ENCODE results near the gene AGAP1.

The AGAP1 gene

DNA sequence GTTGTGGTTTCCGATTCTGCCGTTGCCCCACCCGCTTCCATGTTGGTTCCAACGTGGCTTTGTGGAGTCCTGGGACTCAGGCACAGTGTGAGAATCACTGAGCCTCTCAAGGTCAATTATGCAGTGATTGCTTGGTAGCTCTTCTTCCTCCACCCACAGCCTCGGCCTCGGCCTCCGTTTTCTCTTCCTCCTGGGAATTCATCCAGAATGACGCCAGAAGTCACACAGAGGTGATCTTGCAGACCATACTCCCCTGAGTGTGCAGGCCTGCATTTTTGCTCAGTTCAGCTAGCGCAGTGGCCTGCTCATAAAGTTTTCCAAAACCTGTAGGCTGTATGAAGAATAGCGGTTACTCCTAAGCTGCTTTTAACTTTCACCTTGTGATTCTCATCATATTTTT lies 401.0 kb downstream of the AGAP1 start:
- TF ChIP-seq, protein P1, sequence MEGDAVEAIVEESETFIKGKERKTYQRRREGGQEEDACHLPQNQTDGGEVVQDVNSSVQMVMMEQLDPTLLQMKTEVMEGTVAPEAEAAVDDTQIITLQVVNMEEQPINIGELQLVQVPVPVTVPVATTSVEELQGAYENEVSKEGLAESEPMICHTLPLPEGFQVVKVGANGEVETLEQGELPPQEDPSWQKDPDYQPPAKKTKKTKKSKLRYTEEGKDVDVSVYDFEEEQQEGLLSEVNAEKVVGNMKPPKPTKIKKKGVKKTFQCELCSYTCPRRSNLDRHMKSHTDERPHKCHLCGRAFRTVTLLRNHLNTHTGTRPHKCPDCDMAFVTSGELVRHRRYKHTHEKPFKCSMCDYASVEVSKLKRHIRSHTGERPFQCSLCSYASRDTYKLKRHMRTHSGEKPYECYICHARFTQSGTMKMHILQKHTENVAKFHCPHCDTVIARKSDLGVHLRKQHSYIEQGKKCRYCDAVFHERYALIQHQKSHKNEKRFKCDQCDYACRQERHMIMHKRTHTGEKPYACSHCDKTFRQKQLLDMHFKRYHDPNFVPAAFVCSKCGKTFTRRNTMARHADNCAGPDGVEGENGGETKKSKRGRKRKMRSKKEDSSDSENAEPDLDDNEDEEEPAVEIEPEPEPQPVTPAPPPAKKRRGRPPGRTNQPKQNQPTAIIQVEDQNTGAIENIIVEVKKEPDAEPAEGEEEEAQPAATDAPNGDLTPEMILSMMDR (conservative IDR thresholded peaks at IDR 0.05) = no peak
- H3K27ac ChIP-seq = no peak overlapping the region

DNA sequence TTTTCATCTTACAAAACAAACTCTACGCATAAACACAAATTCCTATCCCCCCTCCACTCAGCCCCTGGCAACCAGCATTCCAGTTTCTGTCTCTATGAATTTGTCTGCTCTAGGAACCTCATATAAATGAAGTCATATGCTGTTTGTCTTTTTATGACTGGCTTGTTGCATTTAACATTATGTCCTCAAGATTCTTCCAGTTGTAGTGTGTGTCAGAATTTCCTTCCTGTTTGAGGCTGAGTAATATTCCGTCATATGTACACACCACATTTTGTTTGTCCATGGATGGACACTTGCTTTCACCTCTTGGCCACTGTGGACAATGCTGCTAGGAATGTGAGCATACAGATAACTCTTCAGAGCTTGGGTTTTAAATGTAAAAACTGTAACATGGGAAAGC lies 402.2 kb downstream of the AGAP1 start:
- H3K27ac ChIP-seq = no peak overlapping the region
- TF ChIP-seq, protein P1 (conservative IDR thresholded peaks at IDR 0.05) = no peak

DNA sequence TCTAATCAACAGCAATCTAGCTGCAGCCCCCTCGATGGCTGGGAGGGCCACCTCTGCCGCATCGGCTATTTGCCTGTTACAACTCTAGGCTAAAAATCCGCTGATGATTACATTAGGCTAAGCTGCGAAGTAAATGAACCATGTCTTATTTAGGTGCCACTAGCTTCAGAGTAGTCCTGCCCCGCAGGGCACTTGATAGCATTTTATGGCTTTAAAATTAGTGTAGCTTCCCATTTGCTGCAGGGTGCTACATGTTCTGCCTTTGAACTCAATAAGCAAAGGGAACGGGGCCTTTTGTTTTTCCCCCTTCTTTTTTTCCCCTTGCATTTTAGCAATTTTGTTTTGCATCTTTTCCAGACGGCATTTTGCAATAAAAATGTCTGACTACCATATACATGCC lies 404.1 kb downstream of the AGAP1 start:
- TF ChIP-seq, protein P1 (conservative IDR thresholded peaks at IDR 0.05) = no peak

DNA sequence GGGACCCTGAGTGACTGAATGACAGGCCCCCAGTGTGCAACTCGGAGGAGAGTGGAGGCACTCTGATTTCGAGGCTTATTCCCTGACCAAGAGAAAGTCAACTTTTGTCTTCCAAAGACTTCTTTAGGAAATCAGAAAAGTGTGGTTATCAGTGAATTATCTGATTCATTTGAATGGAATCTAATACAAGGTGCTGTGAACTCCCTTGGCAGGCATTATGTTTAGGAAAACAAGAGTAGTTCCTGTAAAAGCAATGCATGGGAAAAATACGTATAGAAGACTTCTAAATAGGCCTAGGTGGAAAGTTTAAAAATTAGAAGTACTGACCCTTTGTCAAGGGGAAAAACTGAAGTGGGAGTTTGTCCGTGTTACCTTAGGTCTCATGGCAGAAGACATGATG lies 404.9 kb downstream of the AGAP1 start:
- no peak overlapping the region for H3K27ac ChIP-seq
- TF ChIP-seq, protein P1 (conservative IDR thresholded peaks at IDR 0.05) = no peak

More for the DNA sequence above, 404.1 kb downstream of the AGAP1 start:
- no peak overlapping the region for H3K27ac ChIP-seq

DNA sequence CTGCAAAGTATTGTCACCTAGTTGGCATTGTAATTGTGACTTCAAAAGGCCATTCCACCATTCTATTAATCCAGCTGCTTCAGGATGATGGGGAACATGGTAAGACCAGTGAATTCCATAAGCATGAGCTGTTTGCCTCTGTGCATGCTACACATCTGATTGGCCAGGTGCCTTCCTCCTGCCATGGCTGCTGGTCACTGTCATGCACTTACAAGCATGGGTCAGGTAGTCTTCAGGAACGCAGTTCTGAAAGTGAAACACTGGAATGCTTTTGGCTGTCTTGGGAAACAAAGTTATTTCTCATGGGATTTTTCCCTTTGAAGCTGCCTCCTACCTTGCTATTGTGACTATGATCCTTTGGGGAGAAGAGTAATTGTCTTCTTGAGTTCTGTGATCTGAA lies 406.8 kb downstream of the AGAP1 start:
- TF ChIP-seq, protein P1 (conservative IDR thresholded peaks at IDR 0.05) = no peak
- no peak overlapping the region for H3K27ac ChIP-seq

DNA sequence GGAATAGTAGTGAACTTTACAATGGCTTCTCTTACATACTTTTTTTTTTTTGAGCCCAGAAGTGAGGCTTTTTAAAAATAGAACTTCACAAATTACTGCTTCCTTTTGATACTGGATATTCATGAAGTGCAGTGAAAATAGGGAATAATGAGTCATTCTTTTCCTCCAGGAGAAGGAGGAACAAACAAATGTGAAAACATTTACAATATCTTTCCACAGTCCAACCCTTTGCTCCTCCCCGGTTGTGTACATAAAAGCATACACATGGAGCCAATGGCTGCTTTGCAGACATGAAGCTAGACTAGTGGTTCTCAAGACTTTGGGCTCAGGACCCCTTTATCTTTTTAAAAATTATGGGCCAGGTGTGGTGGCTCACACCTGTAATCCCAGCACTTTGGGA lies 407.4 kb downstream of the AGAP1 start:
- TF ChIP-seq, protein P1 (conservative IDR thresholded peaks at IDR 0.05) = no peak
- no peak overlapping the region for H3K27ac ChIP-seq

DNA sequence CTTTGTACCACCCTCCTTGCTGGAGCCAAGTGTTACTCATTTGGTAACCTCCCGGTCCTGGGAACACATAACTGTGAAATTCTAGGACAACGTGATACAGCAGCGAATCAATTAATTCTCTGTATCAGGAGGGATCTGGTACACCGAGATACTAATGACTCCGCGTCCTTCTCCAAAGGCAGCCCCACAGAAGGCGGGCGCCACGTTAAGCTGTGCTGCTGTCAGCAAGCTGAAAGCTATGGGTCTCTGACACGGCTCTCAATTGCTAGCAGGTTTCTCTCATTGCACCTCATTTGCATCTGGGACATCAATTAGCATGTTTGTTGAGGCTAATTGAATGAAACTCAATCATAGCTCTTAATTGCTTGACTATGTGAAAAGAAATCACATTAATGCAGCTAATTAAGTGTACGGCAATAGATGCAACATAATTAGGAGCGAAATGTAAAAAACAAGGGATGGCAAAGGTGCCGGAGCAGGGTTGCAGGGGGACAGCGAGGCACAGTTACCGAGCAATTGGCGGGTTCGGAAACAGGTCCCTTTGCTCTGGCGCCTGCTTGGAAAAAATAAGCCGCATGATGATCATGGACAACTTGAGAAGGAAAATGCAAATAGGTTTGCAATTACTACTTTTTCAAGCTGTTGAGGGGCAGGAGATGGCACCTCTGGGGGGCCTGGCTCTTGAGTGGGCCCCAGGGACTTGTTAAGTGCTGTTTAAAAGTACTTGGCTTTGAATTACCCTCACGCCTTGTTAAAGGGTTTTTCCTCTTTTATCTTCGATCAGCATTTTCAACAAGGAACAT lies 410.1 kb downstream of the AGAP1 start:
- no peak overlapping the region for H3K27ac ChIP-seq
- TF ChIP-seq, protein P1 (conservative IDR thresholded peaks at IDR 0.05) = no peak

Measured in VCaP (cell line).